ENCODE measurements around the gene SPECC1.
"Not testable (repeated sequence)": the region's sequence is repeated elsewhere in the genome, so short reads cannot be mapped to it uniquely, and the experiment has no call there.

SPECC1 gene

GRCh38 chr17:20256144-20256543, 247.0 kb downstream of the SPECC1 start:
- TF ChIP-seq CTCF (IDR thresholded peaks at IDR 0.05; ENCODE audit: low read depth, low read length, missing control alignments), result no peak
- no peak for DNase-seq (ENCODE audit: low read depth)

GRCh38 chr17:20257008-20257407, 247.8 kb downstream of the SPECC1 start:
- DNase-seq (ENCODE audit: low read depth), result no peak
- no peak for TF ChIP-seq CTCF (IDR thresholded peaks at IDR 0.05; ENCODE audit: low read depth, low read length, missing control alignments)
- no peak overlapping the region for H3K4me3 ChIP-seq (ENCODE audit: low read depth, low read length)

More at GRCh38 chr17:20256144-20256543, 247.0 kb downstream of the SPECC1 start:
- no peak overlapping the region for H3K4me3 ChIP-seq (ENCODE audit: low read depth, low read length)

- H3K4me3 ChIP-seq (ENCODE audit: low read depth, low read length), result no peak overlapping the region
- DNase-seq (ENCODE audit: low read depth), result no peak
- TF ChIP-seq CTCF (IDR thresholded peaks at IDR 0.05; ENCODE audit: low read depth, low read length, missing control alignments), result no peak
These were observed 248.6 kb downstream of the SPECC1 start for GRCh38 chr17:20257798-20258197.

- TF ChIP-seq CTCF (IDR thresholded peaks at IDR 0.05; ENCODE audit: low read depth, low read length, missing control alignments), result no peak
- H3K4me3 ChIP-seq (ENCODE audit: low read depth, low read length), result no peak overlapping the region
- no peak for DNase-seq (ENCODE audit: low read depth)
These were observed 250.5 kb downstream of the SPECC1 start for GRCh38 chr17:20259668-20260067.

- no peak for DNase-seq (ENCODE audit: low read depth)
- no peak overlapping the region for H3K4me3 ChIP-seq (ENCODE audit: low read depth, low read length)
- no peak for TF ChIP-seq CTCF (IDR thresholded peaks at IDR 0.05; ENCODE audit: low read depth, low read length, missing control alignments)
These were observed 251.1 kb downstream of the SPECC1 start for GRCh38 chr17:20260268-20260667.

GRCh38 chr17:20262226-20263114, 253.3 kb downstream of the SPECC1 start:
- no peak overlapping the region for H3K4me3 ChIP-seq (ENCODE audit: low read depth, low read length)
- no peak for TF ChIP-seq CTCF (IDR thresholded peaks at IDR 0.05; ENCODE audit: low read depth, low read length, missing control alignments)
- DNase-seq (ENCODE audit: low read depth), result no peak

- DNase-seq (ENCODE audit: low read depth); H3K4me3 ChIP-seq (ENCODE audit: low read depth, low read length): not testable (repeated sequence)
These were observed 253.9 kb downstream of the SPECC1 start for GRCh38 chr17:20263115-20263433.
